ENCODE data around the gene GTF2A2. TPM values are rescaled to one million over a fixed set of nuclear protein-coding genes. Genes with fewer than 3 reads are reported as not detected.

The GTF2A2 gene
- total and polyA plus RNA-seq, 5 experiments from 2014 or later = 62.0 to 136 (median 97.2) TPM

DNA sequence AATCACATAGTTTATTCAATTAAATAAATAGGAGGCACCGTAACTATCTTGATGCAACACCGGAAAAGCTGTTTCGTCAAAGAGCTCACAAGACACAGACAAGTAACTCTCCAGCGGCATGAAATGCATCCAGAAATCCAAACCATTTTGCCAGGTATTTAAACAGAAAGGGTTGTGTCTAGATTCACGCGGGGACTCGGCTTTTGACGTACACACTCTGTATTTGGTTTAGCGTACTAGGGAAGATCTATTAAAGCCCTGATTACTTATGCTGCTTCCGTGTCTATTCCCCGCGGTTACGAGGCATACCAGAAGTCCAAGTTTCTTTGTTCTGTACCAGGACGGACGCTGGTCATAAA is 31.1 kb upstream of the GTF2A2 start:
- ATAC-seq = peak; percentile 4 to 8

DNA sequence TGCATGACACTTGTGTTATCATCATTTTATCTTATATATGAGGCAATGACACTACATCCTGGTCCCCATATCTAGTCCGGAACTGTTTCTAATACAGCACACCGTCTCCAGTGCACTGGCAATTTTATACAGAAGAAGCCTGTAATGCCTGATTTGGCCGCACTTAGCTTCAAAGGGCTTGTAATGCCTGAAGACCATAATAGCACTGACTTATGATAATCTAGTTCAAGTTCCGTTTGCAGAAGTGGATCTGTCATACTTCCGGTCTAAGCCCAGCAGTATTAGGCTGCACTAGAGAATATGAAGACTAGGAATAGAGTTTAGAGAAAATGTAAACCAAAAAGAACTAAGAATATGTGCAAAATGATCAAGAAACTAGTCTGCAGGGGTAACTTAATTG is 30.5 kb upstream of the GTF2A2 start:
- POLR2A ChIA-PET = interaction anchor here (0.6 to 3.1 kb wide), 4 partner anchors 29 to 387 kb away, joined by 3 to 26 read pairs (median 4); partner anchors contain the start of gene GTF2A2
- Mint-ChIP-seq H3K9me3 (no peaks in the 10 kb centered on the region), H3K27ac (peak overlapping the region; percentile 86 to 100 (median 98)), H3K4me1 (peaks cover 13 to 64% (median 48%) of the 10 kb centered on the region in 4 donors), H3K36me3 (peaks cover 0 to 25% (median 2%) of the 10 kb centered on the region in 3 donors), H3K4me3 (peak overlapping the region; percentile 81 to 98 (median 96)), H3K27me3 (no peaks in the 10 kb centered on the region)
- DNase-seq (peak in 2 of 10 donors; percentile 6 to 9), ATAC-seq (no peak)

More for the DNA sequence above, 31.1 kb upstream of the GTF2A2 start:
- Mint-ChIP-seq H3K9me3 (no peaks in the 10 kb centered on the region), H3K27me3 (no peaks in the 10 kb centered on the region), H3K4me3 (peak overlapping the region; percentile 81 to 98 (median 96)), H3K4me1 (peaks cover 13 to 58% (median 43%) of the 10 kb centered on the region in 4 donors), H3K27ac (peak overlapping the region; percentile 86 to 100 (median 98)), H3K36me3 (peaks cover 0 to 20% (median 2%) of the 10 kb centered on the region in 3 donors)
- DNase-seq = peak in 4 of 10 donors; percentile 10 to 41 (median 28)
- POLR2A ChIA-PET = interaction anchor here (0.6 to 3.1 kb wide), 8 partner anchors 29 to 917 kb away, joined by 3 to 26 read pairs (median 4); partner anchors contain the start of genes GTF2A2 and MINDY2

DNA sequence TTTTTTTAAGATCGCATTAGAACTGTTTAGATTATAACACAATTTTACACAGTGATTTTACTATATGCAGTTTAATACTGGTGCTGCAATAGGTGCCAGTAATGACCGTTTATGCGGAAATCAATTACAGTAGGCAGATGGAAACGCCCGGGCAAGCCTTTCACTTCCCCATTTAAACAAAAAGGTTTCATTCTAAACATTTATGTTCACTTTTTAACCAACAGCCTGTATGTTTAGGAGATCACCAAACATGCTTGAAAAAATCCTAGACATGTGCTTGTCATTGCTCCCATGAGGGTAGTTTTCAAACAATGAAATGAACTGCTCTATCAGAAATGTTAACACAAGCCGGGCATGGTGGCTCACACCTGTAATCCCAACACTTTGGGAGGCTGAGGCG is 29.1 kb upstream of the GTF2A2 start:
- DNase-seq = no peak
- no peaks in the 10 kb centered on the region for H3K9me3 Mint-ChIP-seq
- POLR2A ChIA-PET = no interaction called here
- peak overlapping the region in 9 of 10 donors; percentile 12 to 70 (median 60) for H3K4me3 Mint-ChIP-seq
- no peak for ATAC-seq
- H3K4me1 Mint-ChIP-seq = peaks cover 13 to 64% (median 49%) of the 10 kb centered on the region in 4 donors
- no peaks in the 10 kb centered on the region for H3K27me3 Mint-ChIP-seq
- peaks cover 0 to 38% (median 2%) of the 10 kb centered on the region in 3 donors for H3K36me3 Mint-ChIP-seq
- peak overlapping the region in 7 of 10 donors; percentile 21 to 86 (median 36) for H3K27ac Mint-ChIP-seq

DNA sequence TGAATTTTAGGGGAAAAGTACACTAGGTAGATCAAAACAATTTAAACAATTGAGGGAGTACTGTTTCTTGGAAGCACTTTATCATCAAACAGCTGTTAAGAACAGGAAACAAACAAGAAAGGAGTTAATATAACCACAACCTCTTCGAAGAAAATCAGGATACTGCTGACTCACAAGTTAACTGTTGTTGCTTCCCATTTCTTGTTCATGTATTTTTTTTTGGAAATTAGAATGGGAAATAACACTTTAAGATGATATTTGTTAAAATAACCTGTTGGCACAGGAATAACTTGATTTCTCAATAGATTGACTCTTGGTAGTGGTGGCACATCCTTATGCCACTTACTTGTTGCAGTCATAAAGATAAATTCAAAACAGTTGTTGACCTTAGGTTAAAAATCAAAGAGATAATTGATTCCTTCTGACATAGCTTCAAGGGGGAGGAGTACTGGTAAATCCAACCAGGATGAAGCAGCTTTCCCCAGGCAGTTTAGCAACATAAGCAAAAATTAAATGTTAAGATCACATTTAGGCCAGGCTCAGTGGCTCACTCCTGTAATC is 28.5 kb upstream of the GTF2A2 start:
- DNase-seq = no peak
- ATAC-seq = no peak
- Mint-ChIP-seq H3K27ac (peak overlapping the region in 5 of 10 donors; percentile 19 to 86 (median 30)), H3K9me3 (no peaks in the 10 kb centered on the region), H3K36me3 (peaks cover 0 to 44% (median 2%) of the 10 kb centered on the region in 3 donors), H3K27me3 (no peaks in the 10 kb centered on the region), H3K4me1 (peaks cover 13 to 58% (median 48%) of the 10 kb centered on the region in 4 donors), H3K4me3 (peak overlapping the region in 9 of 10 donors; percentile 21 to 70 (median 60))
- POLR2A ChIA-PET = interaction anchor here (1.4 kb wide), 1 partner anchor 28 kb away, joined by 3 read pairs; the partner anchor contains the start of gene GTF2A2

DNA sequence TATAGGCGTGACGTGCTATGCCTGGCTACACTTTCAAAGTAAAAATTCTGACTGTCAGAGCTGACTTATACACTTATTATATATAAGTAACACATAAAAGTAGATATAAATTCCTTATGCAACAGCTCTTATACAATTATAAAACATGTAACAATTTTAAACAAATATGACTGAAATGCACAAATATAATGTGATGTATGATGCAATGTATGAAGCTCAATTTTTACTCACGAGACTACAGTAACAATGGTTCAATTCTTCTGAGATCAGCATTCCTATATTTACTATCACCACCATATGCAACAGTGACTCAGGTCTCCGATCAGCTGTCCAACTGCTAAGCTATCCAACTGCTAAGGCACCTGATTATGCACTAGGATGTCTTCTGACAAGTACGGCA is 23.6 kb upstream of the GTF2A2 start:
- POLR2A ChIA-PET = interaction anchor here (0.7 to 1.0 kb wide), 2 partner anchors 10 to 15 kb away, joined by 3 read pairs; no protein-coding TSS in a partner anchor
- no peak for ATAC-seq

DNA sequence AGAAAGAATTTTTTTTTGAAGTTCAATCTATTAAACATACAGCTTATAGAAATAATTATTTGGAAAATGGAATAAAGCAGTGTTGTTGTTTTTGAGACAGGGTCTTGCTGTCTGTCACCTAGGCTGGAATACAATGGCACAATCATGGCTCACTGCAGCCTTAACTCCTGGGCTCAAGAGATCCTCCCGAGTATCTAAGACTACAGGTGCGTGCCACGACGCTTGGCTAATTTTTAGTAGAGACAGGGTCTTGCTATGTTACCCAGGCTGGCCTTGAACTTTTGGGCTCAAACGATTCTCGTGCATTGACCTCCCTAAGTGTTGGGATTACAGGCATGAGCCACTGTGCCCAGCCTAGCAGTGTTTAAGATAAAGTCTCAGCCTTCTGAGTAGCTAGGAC is 23.0 kb upstream of the GTF2A2 start:
- Mint-ChIP-seq H3K4me1 (peaks cover 0 to 23% (median 20%) of the 10 kb centered on the region in 4 donors), H3K36me3 (peaks cover 0 to 80% (median 16%) of the 10 kb centered on the region in 3 donors), H3K9me3 (no peaks in the 10 kb centered on the region), H3K4me3 (no peak overlapping the region), H3K27ac (peak overlapping the region in 1 of 10 donors; percentile 16), H3K27me3 (no peaks in the 10 kb centered on the region)
- no peak for ATAC-seq
- POLR2A ChIA-PET = interaction anchor here (1.0 kb wide), 1 partner anchor 9 kb away, joined by 3 read pairs; no protein-coding TSS in a partner anchor
- DNase-seq = no peak

More for the DNA sequence above, 23.6 kb upstream of the GTF2A2 start:
- Mint-ChIP-seq H3K4me3 (no peak overlapping the region), H3K4me1 (peaks cover 2 to 28% (median 25%) of the 10 kb centered on the region in 4 donors), H3K36me3 (peaks cover 0 to 78% (median 12%) of the 10 kb centered on the region in 3 donors), H3K9me3 (no peaks in the 10 kb centered on the region), H3K27me3 (no peaks in the 10 kb centered on the region), H3K27ac (no peak overlapping the region)
- no peak for DNase-seq

DNA sequence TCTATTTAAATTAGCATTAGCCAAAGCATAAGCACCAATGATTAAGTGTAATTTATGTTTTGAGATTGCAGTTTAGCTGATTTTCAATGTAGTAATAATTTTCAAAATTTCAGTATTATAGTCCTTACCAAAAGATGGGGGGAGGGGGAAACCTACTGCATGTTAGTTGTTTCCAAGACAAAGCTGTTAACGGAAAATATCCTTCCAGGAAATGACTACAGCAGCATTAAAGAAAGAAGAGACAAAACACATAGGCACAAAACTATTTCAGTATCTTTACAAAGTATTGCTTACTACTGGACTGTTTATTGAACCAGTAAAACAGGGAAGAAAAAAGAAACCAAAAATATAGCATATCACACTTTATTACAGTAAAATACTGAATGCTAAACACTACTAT is 21.3 kb upstream of the GTF2A2 start:
- no peak overlapping the region for H3K27ac Mint-ChIP-seq
- POLR2A ChIA-PET = no interaction called here

DNA sequence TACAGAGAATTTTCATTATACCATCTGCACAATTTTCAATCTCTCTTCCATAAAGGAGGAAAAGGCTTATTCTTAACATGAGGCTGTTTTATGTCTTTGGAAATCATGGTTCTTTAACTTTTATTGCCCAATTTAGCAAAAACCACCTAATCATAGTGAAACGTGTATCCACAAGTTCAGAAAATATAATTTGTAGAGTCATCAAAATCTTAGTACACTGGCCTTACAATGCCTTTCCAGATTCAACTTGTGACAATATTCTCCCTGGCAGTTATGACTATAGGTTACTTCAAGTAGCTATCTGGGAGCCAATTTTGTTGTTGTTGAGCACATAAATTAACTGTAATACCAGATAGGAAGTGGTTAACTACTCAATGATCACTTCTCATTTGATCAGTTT is 20.9 kb upstream of the GTF2A2 start:
- H3K36me3 Mint-ChIP-seq = peaks cover 0 to 96% (median 21%) of the 10 kb centered on the region in 3 donors
- H3K9me3 Mint-ChIP-seq = no peaks in the 10 kb centered on the region
- H3K4me3 Mint-ChIP-seq = no peak overlapping the region
- POLR2A ChIA-PET = no interaction called here
- H3K4me1 Mint-ChIP-seq = peaks cover 0 to 14% (median 7%) of the 10 kb centered on the region in 4 donors
- peak overlapping the region in 1 of 10 donors; percentile 10 for H3K27ac Mint-ChIP-seq
- H3K27me3 Mint-ChIP-seq = no peaks in the 10 kb centered on the region
- ATAC-seq = no peak
- no peak for DNase-seq

More for the DNA sequence above, 21.3 kb upstream of the GTF2A2 start:
- H3K4me3 Mint-ChIP-seq = no peak overlapping the region
- DNase-seq = no peak
- H3K9me3 Mint-ChIP-seq = no peaks in the 10 kb centered on the region
- no peaks in the 10 kb centered on the region for H3K27me3 Mint-ChIP-seq
- peaks cover 0 to 93% (median 21%) of the 10 kb centered on the region in 3 donors for H3K36me3 Mint-ChIP-seq
- no peak for ATAC-seq
- peaks cover 0 to 17% (median 9%) of the 10 kb centered on the region in 4 donors for H3K4me1 Mint-ChIP-seq

DNA sequence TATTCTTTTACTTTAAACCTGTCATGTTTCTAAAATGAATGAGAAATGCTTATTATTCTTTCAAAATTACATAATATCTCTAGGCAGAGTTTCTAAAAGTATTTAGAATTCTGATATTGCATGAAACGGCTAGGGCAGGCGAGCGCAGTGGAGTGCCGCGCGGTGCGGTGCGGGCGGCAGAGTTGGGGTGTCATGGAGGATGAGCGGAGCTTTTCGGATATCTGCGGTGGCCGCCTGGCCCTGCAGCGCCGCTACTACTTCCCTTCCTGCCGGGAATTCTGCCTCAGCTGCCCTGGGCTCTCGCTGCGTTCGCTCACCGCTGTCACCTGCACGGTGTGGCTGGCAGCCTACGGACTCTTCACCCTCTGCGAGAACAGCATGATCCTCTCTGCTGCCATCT is 19.2 kb upstream of the GTF2A2 start:
- H3K36me3 Mint-ChIP-seq = peaks cover 0 to 97% (median 26%) of the 10 kb centered on the region in 3 donors
- H3K27me3 Mint-ChIP-seq = no peaks in the 10 kb centered on the region
- DNase-seq (no peak), ATAC-seq (no peak)
- no peaks in the 10 kb centered on the region for H3K9me3 Mint-ChIP-seq
- no peak overlapping the region for H3K27ac Mint-ChIP-seq
- POLR2A ChIA-PET = no interaction called here
- no peak overlapping the region for H3K4me3 Mint-ChIP-seq
- H3K4me1 Mint-ChIP-seq = peaks cover 0 to 11% (median 3%) of the 10 kb centered on the region in 4 donors

DNA sequence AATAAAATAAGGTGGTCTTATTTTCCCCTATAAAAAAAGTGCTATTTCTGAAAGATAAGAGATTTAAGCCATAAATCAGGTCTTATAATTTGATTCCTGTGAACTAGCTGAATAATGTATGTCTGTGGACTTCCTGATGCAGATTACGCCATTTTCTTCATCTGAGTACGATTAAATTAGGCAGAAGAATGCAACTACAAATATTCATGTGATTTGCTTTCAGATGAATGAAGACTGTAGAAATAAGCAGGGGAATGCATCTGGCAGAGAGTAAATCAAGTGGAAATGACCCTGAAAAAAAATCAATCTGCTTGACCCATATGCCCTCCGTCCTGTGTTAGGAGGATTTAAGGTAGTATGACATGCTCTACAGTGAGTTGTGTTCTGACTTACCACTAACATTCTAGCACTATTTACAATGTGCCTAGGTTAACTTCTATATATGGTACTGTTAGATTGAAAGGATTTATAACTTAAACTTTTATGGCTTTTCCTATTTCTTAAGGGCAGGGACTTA is 17.1 kb upstream of the GTF2A2 start:
- Mint-ChIP-seq H3K4me3 (no peak overlapping the region), H3K36me3 (peaks cover 0 to 94% (median 26%) of the 10 kb centered on the region in 3 donors), H3K27me3 (no peaks in the 10 kb centered on the region), H3K27ac (peak overlapping the region in 1 of 10 donors; percentile 17), H3K9me3 (no peaks in the 10 kb centered on the region), H3K4me1 (peaks cover 0 to 8% (median 2%) of the 10 kb centered on the region in 4 donors)
- ATAC-seq (no peak), DNase-seq (no peak)
- POLR2A ChIA-PET = interaction anchor here (0.5 kb wide), 1 partner anchor 93 kb away, joined by 3 read pairs; no protein-coding TSS in a partner anchor

DNA sequence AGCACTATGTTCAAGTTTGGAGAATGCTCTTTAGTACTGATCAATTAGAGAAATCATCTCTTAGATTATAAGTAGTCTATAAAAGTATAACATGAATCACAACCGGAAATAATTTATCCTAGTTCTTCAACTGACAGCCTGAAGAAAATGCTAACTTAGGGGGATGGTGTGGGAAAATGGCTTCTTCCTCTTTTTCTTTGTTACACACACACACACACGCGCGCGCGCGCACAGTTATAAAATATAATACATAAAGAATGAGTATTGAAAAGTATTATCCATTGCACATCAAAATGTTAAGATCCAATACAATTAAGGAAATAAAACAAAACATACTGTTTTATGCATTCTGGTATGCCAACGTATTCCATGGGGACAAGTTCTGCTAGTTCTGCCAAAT is 11.2 kb upstream of the GTF2A2 start:
- POLR2A ChIA-PET = no interaction called here
- DNase-seq = no peak
- no peak for ATAC-seq
- Mint-ChIP-seq H3K36me3 (peaks cover 0 to 77% (median 17%) of the 10 kb centered on the region in 3 donors), H3K27me3 (no peaks in the 10 kb centered on the region), H3K27ac (no peak overlapping the region), H3K4me1 (peaks cover 0 to 4% (median 0%) of the 10 kb centered on the region in 4 donors), H3K9me3 (no peaks in the 10 kb centered on the region), H3K4me3 (no peak overlapping the region)

DNA sequence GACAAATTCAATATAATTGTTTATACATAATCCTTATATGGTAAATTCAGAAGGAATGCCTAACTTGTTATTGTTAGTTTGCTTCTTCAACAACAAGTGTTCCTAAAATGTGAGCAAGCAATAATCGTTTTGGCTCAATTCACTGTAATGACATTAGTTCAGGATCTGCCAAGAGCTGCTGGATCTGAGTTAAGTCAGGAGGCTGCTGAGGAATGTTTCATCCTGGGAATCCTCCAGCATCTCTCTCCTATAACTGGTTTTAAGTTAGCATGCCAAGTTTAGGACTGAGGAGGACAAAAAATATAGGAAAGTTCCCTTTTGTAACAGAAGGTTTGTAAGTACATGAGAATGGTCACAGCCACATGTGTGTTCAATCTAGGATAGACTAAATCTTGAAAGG is 4.9 kb upstream of the GTF2A2 start:
- POLR2A ChIA-PET = no interaction called here
- H3K36me3 Mint-ChIP-seq = peaks cover 0 to 57% (median 6%) of the 10 kb centered on the region in 3 donors
- H3K27ac Mint-ChIP-seq = peak overlapping the region in 1 of 10 donors; percentile 9
- H3K4me3 Mint-ChIP-seq = no peak overlapping the region
- H3K9me3 Mint-ChIP-seq = no peaks in the 10 kb centered on the region
- peaks cover 0 to 11% (median 7%) of the 10 kb centered on the region in 4 donors for H3K4me1 Mint-ChIP-seq
- H3K27me3 Mint-ChIP-seq = no peaks in the 10 kb centered on the region
- ATAC-seq (no peak), DNase-seq (no peak)

DNA sequence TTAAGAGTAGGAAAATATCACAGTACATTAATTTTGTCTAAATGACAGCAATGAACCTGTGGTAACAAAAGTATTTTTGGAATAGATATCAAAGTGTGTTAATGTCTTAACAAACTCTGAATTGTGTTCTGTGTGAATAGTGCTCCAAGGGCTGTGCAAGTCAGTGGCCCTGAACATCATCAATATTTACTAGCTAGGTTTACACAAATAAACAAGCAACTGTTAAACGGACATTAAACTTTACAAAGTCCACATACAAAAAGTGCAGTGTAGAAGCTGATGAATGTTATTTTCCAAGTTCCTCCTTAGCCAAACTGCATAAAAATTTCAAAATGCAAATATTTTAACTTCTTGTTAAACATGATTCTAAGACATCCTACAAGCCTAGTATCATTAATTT is 2.1 kb upstream of the GTF2A2 start:
- Mint-ChIP-seq H3K27ac (peak overlapping the region in 3 of 10 donors; percentile 1 to 75 (median 14)), H3K4me3 (peak overlapping the region in 3 of 10 donors; percentile 15 to 48 (median 18)), H3K9me3 (no peaks in the 10 kb centered on the region), H3K4me1 (peaks cover 0 to 11% (median 6%) of the 10 kb centered on the region in 4 donors), H3K36me3 (peaks cover 0 to 38% (median 3%) of the 10 kb centered on the region in 3 donors), H3K27me3 (no peaks in the 10 kb centered on the region)
- DNase-seq = no peak
- POLR2A ChIA-PET = interaction anchor here (1.5 kb wide), 1 partner anchor 29 kb away, joined by 4 read pairs; the partner anchor contains the start of gene BNIP2
- no peak for ATAC-seq
